ENCODE data around the gene MCF2L.

Gene MCF2L

GRCh38 chr13:112964971-112965492 is 4.0 kb upstream of the MCF2L start:
- DNase-seq (ENCODE audit: low read depth, low spot score): no peak

GRCh38 chr13:112965573-112966115 is 3.4 kb upstream of the MCF2L start:
- no peak for DNase-seq (ENCODE audit: low read depth, low spot score)

DNA sequence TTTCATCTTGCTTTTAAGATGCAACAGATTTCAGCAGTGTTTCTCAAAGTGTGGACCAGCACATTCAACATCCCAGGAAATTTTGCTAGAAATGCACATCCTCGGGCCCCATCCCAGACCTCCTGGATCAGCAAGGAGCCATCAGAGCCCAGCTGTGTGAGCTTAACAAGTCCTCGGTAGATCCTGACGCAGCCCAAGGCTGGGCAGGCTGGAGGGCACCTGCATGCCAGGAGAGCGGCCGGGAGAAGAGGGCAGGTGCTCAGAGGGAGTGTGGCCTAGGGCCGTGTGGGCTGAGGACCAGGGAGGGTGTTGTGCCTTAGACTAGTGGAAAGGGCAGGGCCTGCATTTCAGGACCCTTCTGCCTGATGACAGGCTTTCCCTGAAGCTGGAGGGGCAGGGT is 2.2 kb upstream of the MCF2L start:
- no peak for DNase-seq (ENCODE audit: low read depth, low spot score)

DNA sequence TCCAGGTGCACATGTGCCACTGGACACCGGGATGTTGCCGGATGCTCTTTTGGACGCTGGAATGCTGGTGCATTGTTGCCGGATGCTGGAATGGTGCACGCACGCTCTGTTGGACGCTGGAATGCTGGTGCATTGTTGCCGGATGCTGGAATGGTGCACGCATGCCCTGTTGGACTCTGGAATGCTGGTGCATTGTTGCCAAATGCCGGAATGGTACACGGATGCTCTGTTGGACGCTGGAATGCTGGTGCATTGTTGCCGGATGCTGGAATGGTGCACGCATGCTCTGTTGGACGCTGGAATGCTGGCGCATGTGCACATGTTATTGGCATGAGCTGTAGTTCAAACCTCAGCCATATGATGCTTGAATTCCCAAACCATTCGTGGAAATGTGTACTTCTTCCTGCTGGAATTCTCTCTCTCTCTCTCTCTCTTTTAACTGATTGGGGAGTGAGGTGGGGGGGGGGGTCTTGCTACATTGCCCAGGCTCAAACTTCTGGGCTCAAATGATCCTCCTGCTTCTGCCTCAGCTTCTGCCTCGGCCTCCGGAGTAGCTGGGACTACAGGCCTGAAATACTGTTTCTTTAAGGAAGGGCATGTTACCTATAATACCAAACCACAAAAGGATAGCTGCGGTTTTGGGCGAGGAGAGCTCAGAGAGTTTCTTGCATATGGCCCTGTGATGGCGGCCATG is 1.2 kb upstream of the MCF2L start:
- no peak for DNase-seq (ENCODE audit: low read depth, low spot score)

DNA sequence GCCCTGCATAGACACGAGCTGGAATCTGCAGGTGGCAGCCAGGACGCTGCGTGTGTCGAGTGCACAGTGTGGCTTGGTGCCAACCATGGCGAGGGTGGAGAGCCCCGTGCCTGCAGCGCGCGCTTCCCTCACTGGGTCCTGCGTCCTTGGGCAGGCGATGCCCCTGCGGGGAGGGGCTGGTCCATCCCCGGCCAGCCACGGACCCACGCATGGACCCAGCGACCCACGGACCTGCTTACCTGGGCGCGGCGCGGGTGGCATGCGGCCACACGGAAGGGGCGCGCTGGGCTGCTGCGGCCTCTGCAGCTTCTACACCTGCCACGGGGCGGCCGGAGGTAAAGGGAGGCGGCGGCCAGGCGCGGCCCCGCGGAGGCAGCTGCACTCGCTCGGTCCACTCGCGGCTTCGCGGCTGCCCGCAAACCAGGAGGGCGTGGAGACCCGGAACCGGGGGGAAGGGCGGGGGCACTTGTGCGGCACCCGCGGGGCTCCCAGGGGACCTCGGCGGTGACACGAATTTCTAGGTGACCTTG is 569 bp upstream of the MCF2L start:
- peak; percentile 21 for DNase-seq (ENCODE audit: low read depth, low spot score)

DNA sequence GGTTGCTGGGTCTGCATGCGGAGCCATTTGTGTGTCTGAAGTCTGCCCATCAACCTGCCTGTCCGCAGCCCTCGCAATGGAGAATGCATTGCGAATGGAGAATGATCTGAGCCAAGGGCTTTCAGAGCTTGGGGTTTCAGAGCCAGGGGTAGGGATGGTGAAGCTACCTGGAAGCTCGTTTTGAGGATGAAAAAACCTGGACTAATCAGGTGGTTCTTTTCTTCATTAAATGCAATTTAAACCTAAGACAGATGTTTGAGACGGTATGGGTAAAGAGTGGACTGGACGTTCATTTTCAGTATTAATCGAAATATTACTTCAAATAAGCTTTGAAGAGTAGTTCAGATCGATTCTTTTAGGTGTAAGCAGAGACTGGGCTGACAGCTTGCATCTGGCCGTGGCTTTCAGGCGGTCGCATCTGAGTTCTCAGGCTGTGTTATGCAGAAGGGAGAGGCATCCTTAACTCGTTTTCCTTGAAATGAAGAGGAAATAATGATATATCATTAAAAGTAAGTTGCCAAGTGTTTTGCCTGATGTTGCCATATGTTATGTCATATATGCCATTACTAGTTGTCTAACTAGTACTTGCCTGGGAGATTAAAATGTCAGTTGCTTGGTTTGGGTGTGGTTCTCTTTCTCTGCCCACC is 801 bp downstream of the MCF2L start:
- DNase-seq (ENCODE audit: low read depth, low spot score): no peak

DNA sequence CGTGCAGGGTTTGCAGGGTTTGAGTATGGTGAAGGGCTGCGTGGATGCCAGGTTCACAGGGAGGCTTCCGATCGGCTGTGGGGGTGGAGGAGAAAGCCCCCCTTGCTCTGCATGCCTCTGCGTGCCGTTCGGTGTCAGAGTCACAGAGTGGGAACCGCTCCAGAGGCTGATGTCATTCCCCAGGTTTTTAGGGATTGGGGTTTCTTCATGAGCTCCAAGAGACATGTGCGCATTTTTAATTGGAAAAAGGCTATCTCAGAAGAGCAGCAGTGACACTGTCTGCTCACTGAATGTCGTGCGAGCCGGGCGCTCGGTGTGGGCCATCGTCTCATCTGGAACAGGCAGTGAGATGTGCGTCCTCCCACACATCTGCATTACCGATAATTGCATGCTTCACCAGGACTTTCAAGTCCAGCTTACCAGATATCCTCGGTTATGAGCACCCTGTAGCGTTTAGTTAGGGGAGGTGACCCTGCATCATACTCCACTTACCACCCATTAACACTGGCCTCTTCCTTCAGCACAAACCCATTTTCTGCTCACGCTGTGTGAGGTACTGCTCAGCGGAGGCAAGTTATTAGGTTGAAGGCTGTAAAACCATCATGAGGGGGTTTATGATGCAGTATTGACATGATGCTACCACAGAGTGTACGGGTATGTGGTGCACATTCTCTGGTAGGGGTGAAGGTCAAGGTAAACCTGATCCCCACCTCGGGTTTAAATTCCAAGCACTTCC is 1.7 kb downstream of the MCF2L start:
- no peak for DNase-seq (ENCODE audit: low read depth, low spot score)

GRCh38 chr13:112971288-112971643 is 2.3 kb downstream of the MCF2L start:
- DNase-seq (ENCODE audit: low read depth, low spot score): no peak

DNA sequence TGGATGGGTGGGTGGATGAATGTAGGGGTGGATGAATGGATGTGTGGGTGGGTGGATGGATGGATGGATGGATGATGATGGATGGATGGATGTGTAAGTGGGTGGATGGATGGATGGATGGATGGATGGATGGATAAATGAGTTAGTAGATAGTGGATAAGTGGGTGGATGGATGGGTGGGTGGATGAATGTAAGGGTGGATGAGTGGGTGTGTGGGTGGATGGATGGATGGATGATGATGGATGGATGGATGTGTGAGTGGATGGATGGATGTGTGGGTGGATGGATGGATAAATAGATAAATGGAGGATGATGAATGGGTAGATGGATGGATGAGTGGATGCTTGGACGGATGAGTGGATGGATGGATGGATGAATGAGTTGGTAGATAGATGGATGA is 3.2 kb downstream of the MCF2L start:
- no peak for DNase-seq (ENCODE audit: low read depth, low spot score)

DNA sequence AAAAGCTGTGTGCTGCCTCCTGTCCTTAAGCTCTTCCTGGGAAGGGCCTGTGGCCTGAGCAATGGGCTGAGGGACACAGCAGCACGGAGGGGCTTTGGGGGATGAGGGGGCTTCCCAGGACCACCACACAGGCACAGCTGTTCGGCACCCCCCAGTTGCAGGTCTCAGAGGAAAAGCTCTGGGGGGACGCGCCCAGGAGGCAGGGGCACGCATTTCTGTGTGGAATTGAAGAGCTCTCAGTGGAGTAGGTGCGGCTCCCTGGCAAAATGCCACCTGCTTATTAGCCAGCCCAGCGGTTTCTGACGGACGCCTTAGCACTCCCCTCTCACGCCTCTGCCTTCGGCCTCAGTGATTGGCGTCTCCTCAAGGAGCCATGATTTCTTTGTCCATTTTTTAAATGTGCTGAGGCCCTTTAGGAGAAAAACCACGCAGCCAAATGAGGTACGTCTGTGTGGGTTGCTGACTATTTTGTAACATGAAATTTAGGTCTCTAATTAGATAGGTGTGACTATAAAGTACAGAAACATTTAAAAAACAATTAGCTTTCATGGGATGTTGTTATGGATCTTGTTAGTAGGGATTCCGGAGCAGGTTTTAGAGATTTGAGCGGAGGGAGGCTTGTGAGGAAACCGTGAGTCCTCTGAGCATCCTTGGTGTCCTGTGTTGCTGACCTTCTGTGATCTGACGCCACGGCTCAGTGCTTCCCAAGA is 4.0 kb downstream of the MCF2L start:
- DNase-seq (ENCODE audit: low read depth, low spot score): peak; percentile 11

DNA sequence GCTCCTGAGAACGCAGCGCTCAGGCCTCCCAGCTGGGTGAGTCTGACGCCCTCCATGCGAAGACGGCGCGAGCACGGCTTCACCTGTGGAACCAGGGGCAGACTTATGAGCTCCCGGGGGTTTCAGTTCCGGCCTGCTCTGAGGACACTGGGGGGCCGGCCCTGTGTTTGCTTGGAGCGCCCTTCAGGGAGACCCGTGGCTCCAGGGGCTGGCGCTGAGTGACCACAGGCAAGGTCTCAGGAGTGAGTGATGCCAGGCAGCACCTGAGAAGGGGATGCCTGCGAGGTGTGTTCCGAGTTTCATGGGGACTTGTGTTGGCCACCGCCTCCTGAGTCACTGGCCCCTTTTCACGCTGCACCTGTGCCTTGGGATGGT is 4.5 kb downstream of the MCF2L start:
- no peak for DNase-seq (ENCODE audit: low read depth, low spot score)

DNA sequence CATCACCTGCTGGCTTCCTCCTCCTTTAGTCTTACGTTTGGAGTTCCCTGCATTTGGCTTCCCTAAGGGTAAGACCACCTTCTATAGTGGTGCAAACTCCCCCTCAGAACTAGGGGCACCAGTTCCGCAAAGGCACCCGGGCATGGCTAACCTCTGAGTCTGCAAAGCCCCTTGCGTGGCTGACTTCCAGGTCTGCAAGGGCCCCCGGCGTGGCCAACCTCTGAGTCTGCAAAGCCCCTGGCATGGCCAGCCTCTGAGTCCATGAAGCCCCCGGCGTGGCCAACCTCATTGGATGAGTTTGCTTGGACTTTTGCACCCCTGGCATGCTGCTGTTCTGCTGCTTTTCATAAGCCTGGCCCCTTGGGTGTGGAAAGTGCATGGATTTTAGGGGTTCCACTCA is 5.1 kb downstream of the MCF2L start:
- DNase-seq (ENCODE audit: low read depth, low spot score): no peak

GRCh38 chr13:112974671-112975070 is 5.7 kb downstream of the MCF2L start:
- no peak for DNase-seq (ENCODE audit: low read depth, low spot score)

- DNase-seq (ENCODE audit: low read depth, low spot score): no peak
These were observed 6.5 kb downstream of the MCF2L start for GRCh38 chr13:112975401-112975939.

GRCh38 chr13:112976526-112976925 is 7.5 kb downstream of the MCF2L start:
- DNase-seq (ENCODE audit: low read depth, low spot score): no peak

DNA sequence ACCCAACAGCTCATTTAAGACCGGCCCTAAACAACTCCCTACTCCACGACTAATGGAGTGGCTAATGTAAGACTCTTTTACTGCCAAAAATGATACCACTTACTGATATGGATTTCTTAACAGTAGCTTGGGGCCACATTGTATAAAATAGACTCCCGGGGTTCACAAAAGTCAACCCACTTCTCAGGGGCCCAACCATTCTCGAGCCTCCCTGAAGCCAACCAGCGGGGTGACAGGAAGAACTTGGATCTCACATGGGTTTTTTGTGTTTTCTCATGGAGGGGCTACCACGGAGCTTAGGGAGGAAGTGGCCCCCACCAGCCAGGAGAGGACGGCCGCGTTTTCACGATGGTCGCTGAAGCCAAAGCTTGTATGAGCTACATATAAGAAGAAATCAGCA is 8.1 kb downstream of the MCF2L start:
- DNase-seq (ENCODE audit: low read depth, low spot score): no peak

- no peak for DNase-seq (ENCODE audit: low read depth, low spot score)
These were observed 8.5 kb downstream of the MCF2L start for GRCh38 chr13:112977525-112977924.

DNA sequence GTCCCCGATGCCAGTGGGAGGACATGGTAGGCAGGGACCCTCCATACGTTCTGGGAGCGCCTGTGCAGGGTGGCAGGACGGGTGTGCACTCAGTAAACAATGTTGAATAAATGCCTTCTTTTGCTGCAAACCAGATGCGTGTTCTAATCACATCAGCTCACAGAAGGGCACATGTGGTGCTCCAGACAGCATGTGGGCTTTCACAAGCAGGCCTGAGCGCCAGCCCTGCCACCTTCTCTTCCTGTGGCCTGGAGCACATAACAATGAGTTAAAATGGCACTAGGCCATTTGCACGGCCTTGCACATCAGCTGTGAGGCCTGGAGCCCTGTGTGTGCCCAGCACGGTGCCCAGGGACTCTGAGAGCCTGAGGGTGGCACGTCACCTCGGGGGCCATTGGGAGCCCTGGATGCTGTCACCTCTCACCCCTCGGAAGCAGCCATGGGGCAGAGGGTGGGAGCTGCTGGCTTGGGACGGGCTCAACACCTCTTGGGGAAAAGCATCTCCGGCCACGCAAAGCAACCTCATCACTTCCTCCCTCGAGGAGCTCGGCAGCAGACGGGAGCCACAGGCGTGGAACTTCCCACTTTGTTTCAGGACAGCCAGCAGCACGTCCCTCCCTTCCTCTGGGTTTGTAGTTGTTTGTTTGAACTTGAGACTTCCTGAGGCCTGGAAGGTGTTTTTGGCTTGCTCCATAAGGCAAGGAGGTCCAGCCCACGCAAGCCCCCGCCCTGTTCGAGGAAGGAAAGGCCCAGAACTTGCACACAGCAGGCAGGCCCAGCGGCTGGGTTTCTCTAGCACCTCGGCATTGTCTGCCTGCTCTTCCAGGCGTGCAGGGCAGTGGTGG is 9.8 kb downstream of the MCF2L start:
- DNase-seq (ENCODE audit: low read depth, low spot score): no peak

GRCh38 chr13:112979406-112979902 is 10.4 kb downstream of the MCF2L start:
- DNase-seq (ENCODE audit: low read depth, low spot score): no peak

GRCh38 chr13:112980434-112980833 is 11.4 kb downstream of the MCF2L start:
- DNase-seq (ENCODE audit: low read depth, low spot score): no peak

All from astrocyte of the hippocampus (primary cell).